HCT116 (cell line): ENCODE data around the gene PRICKLE1. TPM values are rescaled to one million over a fixed set of nuclear protein-coding genes. Genes with fewer than 3 reads are reported as not detected.

ENCODE experiments used
- ATAC-seq: fragments of 200-7000 bp; cut with Tn5 transposase; 2 replicates; pipeline ENCODE4 v1.9.1; 2020; ENCODE audit warnings: mild to moderate bottlenecking, moderate library complexity
- BruUV-seq: library from RNA; stranded (reverse); fragments of 400-500 nt; replicated peaks from 2 replicates; lab custom pipeline; 2021; lab: Mats Ljungman, UMichigan
- CTCF ChIA-PET: fragments of 300-600 bp; sonication (Branson Sonifier 250); formaldehyde crosslinking; loops from one replicate; lab custom pipeline; 2021; ENCODE audit warnings: antibody characterized with exemption; lab: Charles Lee
- POLR2A ChIA-PET: fragments of 300-600, 350-600 bp; sonication (Branson Sonifier 250); formaldehyde crosslinking; loops from one replicate; lab custom pipeline; 2021; ENCODE audit warnings: antibody characterized with exemption; lab: Charles Lee
- RAD21 ChIA-PET, 2 experiments: fragments of 300-600 bp; sonication (Branson Sonifier 250); formaldehyde crosslinking; loops; one replicate each; lab custom pipeline; 2023; ENCODE audit warnings: low total read pairs in 2 of 2; ENCODE audit not compliant: uncharacterized antibody in 2 of 2, unreplicated experiment in 2 of 2, low non-redundant PET in 1 of 2; lab: Charles Lee
- DNase-seq: peaks from one replicate; pipeline ENCODE4 v3.0.0-alpha.2; 2010; ENCODE audit warnings: low read depth, low spot score
- H2AFZ ChIP-seq: fragments of 200-600 bp; shearing (Covaris generic), sonication (generic); 2 replicates; pipeline ENCODE4 v1.6.1; 2017; ENCODE audit warnings: low read depth, mixed run types, mixed read lengths, antibody characterized with exemption, low read length; ENCODE audit not compliant: poor library complexity, severe bottlenecking
- H3K27ac ChIP-seq: 2 replicates; pipeline ENCODE4 v1.5.1; 2012; ENCODE audit warnings: low read depth, low read length
- H3K27me3 ChIP-seq: fragments of 200-600 bp; sonication (generic); 2 replicates; pipeline ENCODE4 v1.6.1; 2016; ENCODE audit warnings: mixed run types, low read length, mixed read lengths; ENCODE audit not compliant: insufficient read depth
- H3K36me3 ChIP-seq, 2 experiments: fragments of 200-500 bp in 1 of 2; fragments of 200-600 bp in 1 of 2; sonication (Bioruptor generic) in 1 of 2; sonication (generic) in 1 of 2; 2 replicates each; pipeline versions ENCODE4 v1.5.1 to v1.6.1; 2014 to 2016; ENCODE audit warnings: low read length in 2 of 2, inconsistent platforms in 1 of 2, mixed read lengths in 1 of 2, mixed run types in 1 of 2; ENCODE audit not compliant: insufficient read depth in 2 of 2, control insufficient read depth in 1 of 2
- H3K4me1 ChIP-seq, 2 experiments: fragments of 200-600 bp in 1 of 2; sonication (generic) in 1 of 2; 2 replicates each; pipeline versions ENCODE4 v1.5.1 to v1.6.1; 2012 to 2017; ENCODE audit warnings: low read length in 2 of 2, inconsistent platforms in 1 of 2, mild to moderate bottlenecking in 1 of 2, mixed read lengths in 1 of 2, mixed run types in 1 of 2, moderate library complexity in 1 of 2; ENCODE audit not compliant: insufficient read depth in 2 of 2, control insufficient read depth in 1 of 2
- H3K4me2 ChIP-seq: fragments of 200-600 bp; sonication (generic); 2 replicates; pipeline ENCODE4 v1.6.1; 2017; ENCODE audit warnings: mixed run types, low read length, mixed read lengths
- H3K4me3 ChIP-seq, 2 experiments: fragments of 200-600 bp in 1 of 2; sonication (generic) in 1 of 2; replicated peaks in 1 of 2; 2 replicates each; pipeline ENCODE4 v1.5.1; 2011 to 2016; ENCODE audit warnings: low read length in 2 of 2, control low read depth in 1 of 2, low read depth in 1 of 2, mild to moderate bottlenecking in 1 of 2, mixed read lengths in 1 of 2, mixed run types in 1 of 2
- H3K79me2 ChIP-seq: fragments of 200-600 bp; sonication (generic); 2 replicates; pipeline ENCODE4 v1.6.1; 2017; ENCODE audit warnings: mild to moderate bottlenecking, mixed run types, low read length, moderate library complexity, mixed read lengths; ENCODE audit not compliant: insufficient read depth
- H3K9ac ChIP-seq: fragments of 200-600 bp; sonication (generic); 2 replicates; pipeline ENCODE4 v1.6.1; 2016; ENCODE audit warnings: low read length, mixed read lengths
- H3K9me2 ChIP-seq: fragments of 200-600 bp; sonication (generic), shearing (Covaris generic); 2 replicates; pipeline ENCODE4 v1.6.1; 2017; ENCODE audit warnings: mixed run types, mild to moderate bottlenecking, moderate library complexity; ENCODE audit not compliant: insufficient read depth
- H3K9me3 ChIP-seq, 2 experiments: fragments of 200-500 bp in 1 of 2; fragments of 200-600 bp in 1 of 2; sonication (Bioruptor generic) in 1 of 2; sonication (generic) in 1 of 2; 2 replicates each; pipeline ENCODE4 v1.6.1; 2014 to 2017; ENCODE audit warnings: low read length in 2 of 2, mixed read lengths in 2 of 2, inconsistent platforms in 1 of 2, low read depth in 1 of 2, mild to moderate bottlenecking in 1 of 2, mixed run types in 1 of 2, moderate library complexity in 1 of 2; ENCODE audit not compliant: control insufficient read depth in 1 of 2, insufficient read depth in 1 of 2
- H4K20me1 ChIP-seq: fragments of 200-600 bp; sonication (generic), shearing (Covaris generic); 2 replicates; pipeline ENCODE4 v1.6.1; 2017; ENCODE audit warnings: mixed run types, mild to moderate bottlenecking, moderate library complexity; ENCODE audit not compliant: insufficient read depth
- CBX3 ChIP-seq: IDR thresholded peaks from 2 replicates; pipeline ENCODE4 v1.6.1; 2012; ENCODE audit warnings: low read depth
- EZH2phosphoT487 ChIP-seq: fragments of 200-600 bp; IDR thresholded peaks from 2 replicates; pipeline ENCODE4 v1.6.1; 2018; ENCODE audit warnings: antibody characterized with exemption, borderline replicate concordance
- FOSL1 ChIP-seq: IDR thresholded peaks from 2 replicates; pipeline ENCODE4 v1.6.1; 2012; ENCODE audit warnings: low read depth
- JUND ChIP-seq: IDR thresholded peaks from 2 replicates; pipeline ENCODE4 v1.6.1; 2012
- POLR2AphosphoS5 ChIP-seq: IDR thresholded peaks from 2 replicates; pipeline ENCODE4 v1.6.1; 2011; ENCODE audit warnings: mild to moderate bottlenecking, low read depth, low read length, moderate library complexity
- RAD21 ChIP-seq: IDR thresholded peaks from 2 replicates; pipeline ENCODE4 v1.6.1; 2012; ENCODE audit warnings: low read depth, mild to moderate bottlenecking
- SIN3A ChIP-seq: IDR thresholded peaks from 2 replicates; pipeline ENCODE4 v1.6.1; 2012; ENCODE audit warnings: low read depth
- SP1 ChIP-seq: IDR thresholded peaks from 2 replicates; pipeline ENCODE4 v1.6.1; 2012; ENCODE audit warnings: low read depth
- TCF7L2 ChIP-seq: IDR thresholded peaks from 2 replicates; pipeline ENCODE4 v1.7.0; 2011; ENCODE audit warnings: borderline replicate concordance, inconsistent platforms; ENCODE audit not compliant: insufficient read depth, insufficient read length; ENCODE audit errors: extremely low read depth
- YY1 ChIP-seq: IDR thresholded peaks from 2 replicates; pipeline ENCODE4 v1.6.1; 2011; ENCODE audit warnings: low read length, low read depth, moderate library complexity, mild to moderate bottlenecking; ENCODE audit not compliant: insufficient replicate concordance; ENCODE audit errors: extremely low read depth
- ZFX ChIP-seq: fragments of 450-650 bp; IDR thresholded peaks from 2 replicates; pipeline ENCODE4 v1.6.1; 2017
- ZNF274 ChIP-seq: fragments of 200-500 bp; sonication (Bioruptor generic); IDR thresholded peaks from 2 replicates; pipeline ENCODE4 v1.6.1; 2014; ENCODE audit warnings: mild to moderate bottlenecking, low read depth, low read length, inconsistent platforms
- intact Hi-C: fragments of 100-400 bp; cut with micrococcal nuclease; formaldehyde crosslinking; loops from 2 replicates; pipeline ENCODE4 v1.10.0; 2022
- total RNA-seq: library from RNA; stranded (reverse); gene quantifications from one replicate; pipeline ENCODE4 v1.2.1, GENCODE V29; 2021; ENCODE audit not compliant: unreplicated experiment
- TF ChIP-seq, protein P1 (sequence below): IDR thresholded peaks from 2 replicates; pipeline ENCODE4 v1.6.1; 2011; ENCODE audit warnings: mild to moderate bottlenecking, low read length, moderate library complexity; ENCODE audit not compliant: insufficient replicate concordance; ENCODE audit errors: extremely low read depth
- TF ChIP-seq, protein P2 (sequence below): IDR thresholded peaks from 2 replicates; pipeline ENCODE4 v1.6.1; 2012
- TF ChIP-seq, protein P3 (sequence below): IDR thresholded peaks from 2 replicates; pipeline ENCODE4 v1.6.1; 2012
- TF ChIP-seq, protein P4 (sequence below): IDR thresholded peaks from 2 replicates; pipeline ENCODE4 v1.6.1; 2012; ENCODE audit warnings: low read depth

PRICKLE1 gene
- total RNA-seq, 1 experiment from 2014 or later, result 1.3 TPM

DNA sequence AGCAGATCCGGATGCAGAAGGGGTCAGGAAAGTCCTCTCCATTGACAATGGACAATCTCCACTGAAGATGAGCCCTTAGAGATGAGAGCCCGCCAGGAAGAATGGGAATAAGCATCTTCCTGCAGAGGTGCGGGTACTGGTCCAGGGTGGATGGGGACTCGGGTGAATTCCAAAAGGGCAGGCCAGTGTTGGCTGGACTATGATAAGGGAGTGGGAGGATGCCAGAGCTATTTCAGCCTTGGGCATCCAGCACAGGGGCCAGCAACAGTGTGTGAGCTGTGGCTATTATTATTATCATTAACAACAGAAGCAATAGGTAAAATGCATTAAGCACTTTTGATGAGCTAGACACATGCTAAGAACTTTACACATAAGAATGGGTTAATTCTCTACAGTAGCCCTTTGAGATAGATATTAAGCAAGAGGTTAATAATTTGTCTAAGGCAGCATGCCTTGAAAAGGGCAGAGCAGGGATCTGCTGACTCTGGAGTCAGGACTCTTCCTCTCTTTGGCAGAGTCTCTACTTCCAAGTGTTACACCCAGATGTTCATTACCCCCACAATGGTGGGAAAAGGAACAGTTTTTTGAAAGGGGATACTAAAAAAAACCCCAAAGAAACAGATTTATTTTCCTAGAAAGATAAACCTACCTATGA lies 55.2 kb downstream of the PRICKLE1 start (continued):
- TF ChIP-seq, protein P1, sequence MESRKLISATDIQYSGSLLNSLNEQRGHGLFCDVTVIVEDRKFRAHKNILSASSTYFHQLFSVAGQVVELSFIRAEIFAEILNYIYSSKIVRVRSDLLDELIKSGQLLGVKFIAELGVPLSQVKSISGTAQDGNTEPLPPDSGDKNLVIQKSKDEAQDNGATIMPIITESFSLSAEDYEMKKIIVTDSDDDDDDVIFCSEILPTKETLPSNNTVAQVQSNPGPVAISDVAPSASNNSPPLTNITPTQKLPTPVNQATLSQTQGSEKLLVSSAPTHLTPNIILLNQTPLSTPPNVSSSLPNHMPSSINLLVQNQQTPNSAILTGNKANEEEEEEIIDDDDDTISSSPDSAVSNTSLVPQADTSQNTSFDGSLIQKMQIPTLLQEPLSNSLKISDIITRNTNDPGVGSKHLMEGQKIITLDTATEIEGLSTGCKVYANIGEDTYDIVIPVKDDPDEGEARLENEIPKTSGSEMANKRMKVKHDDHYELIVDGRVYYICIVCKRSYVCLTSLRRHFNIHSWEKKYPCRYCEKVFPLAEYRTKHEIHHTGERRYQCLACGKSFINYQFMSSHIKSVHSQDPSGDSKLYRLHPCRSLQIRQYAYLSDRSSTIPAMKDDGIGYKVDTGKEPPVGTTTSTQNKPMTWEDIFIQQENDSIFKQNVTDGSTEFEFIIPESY, result no peak
- TF ChIP-seq CBX3 (no peak), SP1 (no peak)
- TF ChIP-seq, protein P2, sequence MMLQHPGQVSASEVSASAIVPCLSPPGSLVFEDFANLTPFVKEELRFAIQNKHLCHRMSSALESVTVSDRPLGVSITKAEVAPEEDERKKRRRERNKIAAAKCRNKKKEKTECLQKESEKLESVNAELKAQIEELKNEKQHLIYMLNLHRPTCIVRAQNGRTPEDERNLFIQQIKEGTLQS, result no peak

DNA sequence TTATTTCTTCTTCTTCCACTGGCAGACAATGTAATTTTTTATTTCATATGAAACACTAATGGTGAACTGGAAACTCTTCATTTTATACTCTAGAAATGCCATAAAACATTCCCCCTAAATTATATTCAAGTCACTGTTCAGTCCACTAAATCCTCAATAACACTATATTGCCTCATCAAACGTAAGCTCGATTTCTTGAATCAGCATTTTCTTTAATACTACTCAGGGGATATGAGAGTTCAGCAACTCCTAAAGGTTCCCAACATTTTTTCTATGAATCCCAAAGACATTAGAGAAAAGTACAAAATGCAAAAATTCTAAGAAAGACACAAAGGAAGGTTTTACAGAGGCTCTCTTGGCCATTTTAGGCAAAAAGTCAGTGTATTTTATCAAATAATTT lies 59.3 kb downstream of the PRICKLE1 start:
- DNase-seq, result no peak
- Histone ChIP-seq H4K20me1 (no peaks in the 10 kb centered on the region), H3K27ac (no peak overlapping the region), H3K4me3 (no peak overlapping the region), H3K9ac (no peak overlapping the region), H3K9me2 (no peaks in the 10 kb centered on the region), H3K4me2 (no peak overlapping the region), H2AFZ (no peak overlapping the region), H3K79me2 (no peaks in the 10 kb centered on the region), H3K9me3 (no peaks in the 10 kb centered on the region), H3K27me3 (no peaks in the 10 kb centered on the region), H3K36me3 (no peaks in the 10 kb centered on the region), H3K4me1 (no peaks in the 10 kb centered on the region)
- no peak for TF ChIP-seq ZNF274
- no peak for TF ChIP-seq EZH2phosphoT487
- no peak for TF ChIP-seq RAD21
- TF ChIP-seq, protein P3, sequence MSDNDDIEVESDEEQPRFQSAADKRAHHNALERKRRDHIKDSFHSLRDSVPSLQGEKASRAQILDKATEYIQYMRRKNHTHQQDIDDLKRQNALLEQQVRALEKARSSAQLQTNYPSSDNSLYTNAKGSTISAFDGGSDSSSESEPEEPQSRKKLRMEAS, result no peak
- no peak for TF ChIP-seq TCF7L2
- no peak for TF ChIP-seq SIN3A
- TF ChIP-seq ZFX, result no peak
- TF ChIP-seq, protein P1, result no peak
- no peak for TF ChIP-seq JUND
- no peak for TF ChIP-seq FOSL1
- TF ChIP-seq, protein P4, sequence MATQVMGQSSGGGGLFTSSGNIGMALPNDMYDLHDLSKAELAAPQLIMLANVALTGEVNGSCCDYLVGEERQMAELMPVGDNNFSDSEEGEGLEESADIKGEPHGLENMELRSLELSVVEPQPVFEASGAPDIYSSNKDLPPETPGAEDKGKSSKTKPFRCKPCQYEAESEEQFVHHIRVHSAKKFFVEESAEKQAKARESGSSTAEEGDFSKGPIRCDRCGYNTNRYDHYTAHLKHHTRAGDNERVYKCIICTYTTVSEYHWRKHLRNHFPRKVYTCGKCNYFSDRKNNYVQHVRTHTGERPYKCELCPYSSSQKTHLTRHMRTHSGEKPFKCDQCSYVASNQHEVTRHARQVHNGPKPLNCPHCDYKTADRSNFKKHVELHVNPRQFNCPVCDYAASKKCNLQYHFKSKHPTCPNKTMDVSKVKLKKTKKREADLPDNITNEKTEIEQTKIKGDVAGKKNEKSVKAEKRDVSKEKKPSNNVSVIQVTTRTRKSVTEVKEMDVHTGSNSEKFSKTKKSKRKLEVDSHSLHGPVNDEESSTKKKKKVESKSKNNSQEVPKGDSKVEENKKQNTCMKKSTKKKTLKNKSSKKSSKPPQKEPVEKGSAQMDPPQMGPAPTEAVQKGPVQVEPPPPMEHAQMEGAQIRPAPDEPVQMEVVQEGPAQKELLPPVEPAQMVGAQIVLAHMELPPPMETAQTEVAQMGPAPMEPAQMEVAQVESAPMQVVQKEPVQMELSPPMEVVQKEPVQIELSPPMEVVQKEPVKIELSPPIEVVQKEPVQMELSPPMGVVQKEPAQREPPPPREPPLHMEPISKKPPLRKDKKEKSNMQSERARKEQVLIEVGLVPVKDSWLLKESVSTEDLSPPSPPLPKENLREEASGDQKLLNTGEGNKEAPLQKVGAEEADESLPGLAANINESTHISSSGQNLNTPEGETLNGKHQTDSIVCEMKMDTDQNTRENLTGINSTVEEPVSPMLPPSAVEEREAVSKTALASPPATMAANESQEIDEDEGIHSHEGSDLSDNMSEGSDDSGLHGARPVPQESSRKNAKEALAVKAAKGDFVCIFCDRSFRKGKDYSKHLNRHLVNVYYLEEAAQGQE, result no peak
- TF ChIP-seq POLR2AphosphoS5, result no peak
- TF ChIP-seq YY1, result no peak
- POLR2A ChIA-PET, result no interaction called here
- no TSS peak for BruUV-seq
- no peak for ATAC-seq
- RAD21 ChIA-PET, result no interaction called here
- intact Hi-C loops, result no loop called here
- CTCF ChIA-PET, result no interaction called here
